Measurements from ENCODE around the gene PEMT. TPM values are rescaled to one million over a fixed set of nuclear protein-coding genes. Genes with fewer than 3 reads are reported as not detected.

The PEMT gene
- total and polyA plus RNA-seq, 2 donors (not counting 1 experiment from before 2014, with no cell fraction given), result 18.0 to 18.6 TPM

- no peak for DNase-seq (ENCODE audit: low read depth in 2 of 2)
- Histone ChIP-seq H3K9ac (ENCODE audit: insufficient read depth, low read length) (no peak overlapping the region), H3K4me1 (ENCODE audit: control insufficient read depth, extremely low read depth, insufficient read depth, low read length) (peaks cover 4% of the 10 kb centered on the region), H3K27ac (ENCODE audit: insufficient read depth, low read length) (no peak overlapping the region), H3K4me2 (ENCODE audit: extremely low read depth, insufficient read depth, low read length) (no peak overlapping the region), H3K79me2 (ENCODE audit: control insufficient read depth, insufficient read depth, low read length) (no peaks in the 10 kb centered on the region), H3K4me3 (replicated peaks in 1 of 4; ENCODE audit: control extremely low read depth in 1 of 4, insufficient read depth in 1 of 4, low read depth in 3 of 4, low read length in 4 of 4) (no peak overlapping the region), H3K9me3 (ENCODE audit: control insufficient read depth, insufficient read depth, low read depth, low read length) (no peaks in the 10 kb centered on the region), H3K27me3 (ENCODE audit: control insufficient read depth, insufficient read depth, low read length) (no peaks in the 10 kb centered on the region), H2AFZ (ENCODE audit: low read length) (no peak overlapping the region), H3K36me3 (ENCODE audit: control insufficient read depth, insufficient read depth, low read length) (no peaks in the 10 kb centered on the region), H4K20me1 (ENCODE audit: control insufficient read depth, extremely low read depth, insufficient read depth, low read length) (no peaks in the 10 kb centered on the region)
- TF ChIP-seq CTCF (conservative IDR thresholded peaks at IDR 0.05 in 1 of 2, IDR thresholded peaks at IDR 0.05 in 1 of 2; ENCODE audit: low read depth in 1 of 2, low read length in 2 of 2) (no peak), EZH2 (IDR thresholded peaks at IDR 0.05; ENCODE audit: low read length, missing control alignments) (no peak)
Observed at GRCh38 chr17:17509601-17510425, 81.7 kb downstream of the PEMT start.

DNA sequence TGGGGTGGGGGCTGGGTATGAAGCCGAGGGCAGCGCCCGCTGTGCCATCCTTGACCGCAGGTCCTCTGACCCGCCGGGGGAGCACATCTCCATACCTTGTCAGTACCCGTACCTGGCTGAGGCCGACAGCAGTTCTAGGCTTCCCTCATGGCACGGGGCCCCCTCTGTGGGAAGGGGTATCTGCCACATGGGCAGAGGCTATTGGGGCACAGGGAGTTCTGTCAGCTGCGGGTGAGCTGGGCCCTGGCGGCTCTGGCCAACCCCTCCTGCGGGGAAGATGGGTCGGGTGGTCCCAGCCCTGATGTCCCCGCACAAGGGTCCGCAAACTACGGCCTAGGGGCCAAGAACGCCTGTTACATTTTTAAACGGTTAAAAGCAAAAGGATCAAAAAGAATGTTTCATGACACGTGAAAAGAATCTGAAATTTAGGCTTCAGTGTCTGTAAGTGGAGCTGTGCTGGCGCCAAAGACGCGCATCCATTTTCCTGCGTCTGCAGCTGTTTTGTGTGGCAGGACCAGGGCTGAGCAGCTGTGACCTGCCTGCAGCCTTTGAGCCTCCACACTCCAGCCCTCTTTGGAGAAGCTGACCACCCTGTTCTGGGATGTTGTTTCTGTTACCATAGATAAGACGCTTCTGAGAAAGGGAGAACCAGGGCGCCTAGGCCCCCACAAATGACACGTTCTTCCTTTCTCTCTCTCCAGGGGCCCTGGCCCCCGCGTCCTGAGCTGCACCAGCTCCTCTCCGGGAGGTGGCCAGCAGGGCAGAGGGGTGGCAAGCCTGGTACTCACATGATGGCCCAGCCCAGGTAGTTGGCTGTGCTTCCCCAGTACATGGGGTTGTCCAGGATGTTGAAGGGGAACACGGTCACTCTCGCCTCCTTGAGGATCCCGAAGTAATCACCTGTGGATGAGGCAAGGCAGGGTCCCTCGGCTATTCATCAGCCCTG is 82.6 kb downstream of the PEMT start:
- no peaks in the 10 kb centered on the region for H3K27me3 ChIP-seq (ENCODE audit: control insufficient read depth, insufficient read depth, low read length)

More for the DNA sequence above, 82.6 kb downstream of the PEMT start:
- Histone ChIP-seq H3K9ac (ENCODE audit: insufficient read depth, low read length) (no peak overlapping the region), H3K4me3 (replicated peaks in 1 of 4; ENCODE audit: control extremely low read depth in 1 of 4, insufficient read depth in 1 of 4, low read depth in 3 of 4, low read length in 4 of 4) (no peak overlapping the region), H3K9me3 (ENCODE audit: control insufficient read depth, insufficient read depth, low read depth, low read length) (no peaks in the 10 kb centered on the region), H4K20me1 (ENCODE audit: control insufficient read depth, extremely low read depth, insufficient read depth, low read length) (no peaks in the 10 kb centered on the region), H3K27ac (ENCODE audit: insufficient read depth, low read length) (no peak overlapping the region), H3K79me2 (ENCODE audit: control insufficient read depth, insufficient read depth, low read length) (no peaks in the 10 kb centered on the region), H3K36me3 (ENCODE audit: control insufficient read depth, insufficient read depth, low read length) (no peaks in the 10 kb centered on the region), H3K4me1 (ENCODE audit: control insufficient read depth, extremely low read depth, insufficient read depth, low read length) (peaks cover 4% of the 10 kb centered on the region), H2AFZ (ENCODE audit: low read length) (no peak overlapping the region), H3K4me2 (ENCODE audit: extremely low read depth, insufficient read depth, low read length) (no peak overlapping the region)
- no peak for DNase-seq (ENCODE audit: low read depth in 2 of 2)
- no peak for TF ChIP-seq CTCF (conservative IDR thresholded peaks at IDR 0.05 in 1 of 2, IDR thresholded peaks at IDR 0.05 in 1 of 2; ENCODE audit: low read depth in 1 of 2, low read length in 2 of 2)
- TF ChIP-seq EZH2 (IDR thresholded peaks at IDR 0.05; ENCODE audit: low read length, missing control alignments), result no peak

Data from fibroblast of lung (primary cell).